H9 (cell line): ENCODE measurements around the gene PXK. TPM values are rescaled to one million over a fixed set of nuclear protein-coding genes. Genes with fewer than 3 reads are reported as not detected.

Experiments used
- DNase-seq: peaks from one replicate; pipeline ENCODE4 v3.0.0-alpha.2; 2017
- H2AFZ ChIP-seq: one replicate; pipeline ENCODE4 v1.6.1; 2013; ENCODE audit warnings: mild to moderate bottlenecking, low read length, control low read depth, moderate library complexity
- H2AK5ac ChIP-seq: 2 replicates; pipeline ENCODE4 v1.6.1; 2013; ENCODE audit warnings: low read length, control low read depth, mixed read lengths; ENCODE audit not compliant: insufficient read length
- H2BK120ac ChIP-seq: one replicate; pipeline ENCODE4 v1.6.1; 2013; ENCODE audit warnings: low read depth, mild to moderate bottlenecking, low read length, control low read depth, inconsistent platforms; ENCODE audit not compliant: poor library complexity, severe bottlenecking
- H2BK12ac ChIP-seq: 2 replicates; pipeline ENCODE4 v1.6.1; 2013; ENCODE audit warnings: low read length, control low read depth, mixed read lengths, low read depth; ENCODE audit not compliant: insufficient read length
- H2BK15ac ChIP-seq: 2 replicates; pipeline ENCODE4 v1.6.1; 2013; ENCODE audit warnings: low read depth, low read length, control low read depth
- H2BK20ac ChIP-seq: one replicate; pipeline ENCODE4 v1.6.1; 2013; ENCODE audit warnings: low read depth, mild to moderate bottlenecking, low read length, control low read depth, inconsistent platforms; ENCODE audit not compliant: poor library complexity, severe bottlenecking
- H2BK5ac ChIP-seq: 2 replicates; pipeline ENCODE4 v1.6.1; 2013; ENCODE audit warnings: low read length, control low read depth, mixed read lengths; ENCODE audit not compliant: insufficient read length
- H3K14ac ChIP-seq: 2 replicates; pipeline ENCODE4 v1.6.1; 2013; ENCODE audit warnings: low read length, control low read depth; ENCODE audit not compliant: insufficient read depth
- H3K18ac ChIP-seq: 2 replicates; pipeline ENCODE4 v1.6.1; 2013; ENCODE audit warnings: low read depth, mild to moderate bottlenecking, mixed read lengths, low read length, control low read depth; ENCODE audit not compliant: insufficient read length
- H3K23ac ChIP-seq: 2 replicates; pipeline ENCODE4 v1.6.1; 2013; ENCODE audit warnings: low read length, control low read depth, mixed read lengths, low read depth; ENCODE audit not compliant: insufficient read length
- H3K23me2 ChIP-seq: 2 replicates; pipeline ENCODE4 v1.6.1; 2013; ENCODE audit warnings: low read depth, mild to moderate bottlenecking, mixed read lengths, low read length, control low read depth; ENCODE audit not compliant: insufficient read length, poor library complexity, severe bottlenecking
- H3K27ac ChIP-seq: 2 replicates; pipeline ENCODE4 v1.5.1; 2013; ENCODE audit warnings: low read length, control low read depth, mixed read lengths, low read depth; ENCODE audit not compliant: insufficient read length
- H3K27me3 ChIP-seq: 2 replicates; pipeline ENCODE4 v1.6.1; 2013; ENCODE audit warnings: low read length, control low read depth, inconsistent platforms; ENCODE audit not compliant: insufficient read depth
- H3K4ac ChIP-seq: 2 replicates; pipeline ENCODE4 v1.6.1; 2013; ENCODE audit warnings: low read depth, mild to moderate bottlenecking, control low read depth, inconsistent platforms, low read length, moderate library complexity
- H3K4me1 ChIP-seq: 2 replicates; pipeline ENCODE4 v1.6.1; 2013; ENCODE audit warnings: low read length, control low read depth, inconsistent platforms; ENCODE audit not compliant: insufficient read depth
- H3K4me2 ChIP-seq: 2 replicates; pipeline ENCODE4 v1.6.1; 2013; ENCODE audit warnings: low read length, control low read depth, mixed read lengths; ENCODE audit not compliant: insufficient read length, insufficient read depth
- H3K56ac ChIP-seq: 2 replicates; pipeline ENCODE4 v1.6.1; 2013; ENCODE audit warnings: low read depth, mild to moderate bottlenecking, mixed read lengths, low read length, control low read depth; ENCODE audit not compliant: insufficient read length
- H3K79me1 ChIP-seq: 2 replicates; pipeline ENCODE4 v1.6.1; 2013; ENCODE audit warnings: low read depth, mild to moderate bottlenecking, moderate library complexity, low read length, control low read depth, inconsistent platforms; ENCODE audit not compliant: insufficient read depth, poor library complexity, severe bottlenecking
- H3K79me2 ChIP-seq: 2 replicates; pipeline ENCODE4 v1.6.1; 2013; ENCODE audit warnings: low read length, control low read depth, inconsistent platforms; ENCODE audit not compliant: insufficient read depth
- H3K9ac ChIP-seq: 2 replicates; pipeline ENCODE4 v1.6.1; 2013; ENCODE audit warnings: low read length, control low read depth, mixed read lengths; ENCODE audit not compliant: insufficient read length; ENCODE audit errors: extremely low read depth
- H3K9me3 ChIP-seq: one replicate; pipeline ENCODE4 v1.6.1; 2013; ENCODE audit warnings: low read depth, low read length, inconsistent platforms; ENCODE audit not compliant: control insufficient read depth
- H3T11ph ChIP-seq: one replicate; pipeline ENCODE4 v1.6.1; 2013; ENCODE audit warnings: mild to moderate bottlenecking, low read length, control low read depth, inconsistent platforms
- H4K20me1 ChIP-seq: one replicate; pipeline ENCODE4 v1.6.1; 2013; ENCODE audit not compliant: control insufficient read depth, insufficient read length, insufficient read depth
- H4K5ac ChIP-seq: 2 replicates; pipeline ENCODE4 v1.6.1; 2013; ENCODE audit warnings: low read depth, mild to moderate bottlenecking, mixed read lengths, low read length, control low read depth; ENCODE audit not compliant: insufficient read length
- H4K8ac ChIP-seq: replicated peaks from 2 replicates; pipeline ENCODE4 v1.6.1; 2013; ENCODE audit warnings: low read length, control low read depth, mixed read lengths, low read depth; ENCODE audit not compliant: insufficient read length
- H4K91ac ChIP-seq: 2 replicates; pipeline ENCODE4 v1.6.1; 2013; ENCODE audit warnings: low read depth, mild to moderate bottlenecking, moderate library complexity, mixed read lengths, low read length, control low read depth; ENCODE audit not compliant: insufficient read length
- H3K27ac Mint-ChIP-seq, 3 experiments: 2 replicates in 2 of 3; 3 replicates in 1 of 3; pipeline ENCODE4 v1.8.0; 2020 to 2021; ENCODE audit warnings: mixed read lengths in 3 of 3, mild to moderate bottlenecking in 1 of 3, moderate library complexity in 1 of 3
- H3K27me3 Mint-ChIP-seq: 2 replicates; pipeline ENCODE4 v1.8.0; 2021; ENCODE audit warnings: low read depth, mild to moderate bottlenecking, moderate library complexity, mixed read lengths
- H3K36me3 Mint-ChIP-seq, 3 experiments: 2 replicates in 2 of 3; 3 replicates in 1 of 3; pipeline ENCODE4 v1.8.0; 2020 to 2021; ENCODE audit warnings: low read depth in 3 of 3, mixed read lengths in 3 of 3; ENCODE audit not compliant: insufficient read depth in 1 of 3
- H3K4me1 Mint-ChIP-seq, 2 experiments: 2 replicates each; pipeline ENCODE4 v1.8.0; 2020; ENCODE audit warnings: mixed read lengths in 2 of 2
- H3K4me3 Mint-ChIP-seq, 2 experiments: 2 replicates in 1 of 2; 3 replicates in 1 of 2; pipeline ENCODE4 v1.8.0; 2020 to 2021; ENCODE audit warnings: mild to moderate bottlenecking in 2 of 2, mixed read lengths in 2 of 2, moderate library complexity in 1 of 2
- H3K9me3 Mint-ChIP-seq, 2 experiments: 2 replicates in 1 of 2; 3 replicates in 1 of 2; pipeline ENCODE4 v1.8.0; 2020; ENCODE audit warnings: mild to moderate bottlenecking in 2 of 2, mixed read lengths in 2 of 2, moderate library complexity in 1 of 2
- WGBS: extraction: QIAGEN DNeasy Blood & Tissue Kit; methylation state at CpG from one replicate; pipeline ENCODE4 v1.1.7; 2013; ENCODE audit warnings: missing lambda C conversion rate, low lambda C conversion rate, mixed read lengths; ENCODE audit not compliant: insufficient read length; ENCODE audit errors: extremely low coverage; 5-methylcytosine and 5-hydroxymethylcytosine counted together
- total RNA-seq: library from RNA; stranded (reverse); gene quantifications from 2 replicates; pipeline ENCODE4 v1.2.1, GENCODE V29; 2021
- TF ChIP-seq, protein P1 (sequence below): fragments of 200-600 bp; sonication (generic); conservative IDR thresholded peaks from 3 replicates; pipeline ENCODE4 v1.8.0; 2021; ENCODE audit warnings: antibody characterized with exemption, mild to moderate bottlenecking

PXK gene
- total RNA-seq, 1 experiment from 2014 or later, result 3.3 TPM

DNA sequence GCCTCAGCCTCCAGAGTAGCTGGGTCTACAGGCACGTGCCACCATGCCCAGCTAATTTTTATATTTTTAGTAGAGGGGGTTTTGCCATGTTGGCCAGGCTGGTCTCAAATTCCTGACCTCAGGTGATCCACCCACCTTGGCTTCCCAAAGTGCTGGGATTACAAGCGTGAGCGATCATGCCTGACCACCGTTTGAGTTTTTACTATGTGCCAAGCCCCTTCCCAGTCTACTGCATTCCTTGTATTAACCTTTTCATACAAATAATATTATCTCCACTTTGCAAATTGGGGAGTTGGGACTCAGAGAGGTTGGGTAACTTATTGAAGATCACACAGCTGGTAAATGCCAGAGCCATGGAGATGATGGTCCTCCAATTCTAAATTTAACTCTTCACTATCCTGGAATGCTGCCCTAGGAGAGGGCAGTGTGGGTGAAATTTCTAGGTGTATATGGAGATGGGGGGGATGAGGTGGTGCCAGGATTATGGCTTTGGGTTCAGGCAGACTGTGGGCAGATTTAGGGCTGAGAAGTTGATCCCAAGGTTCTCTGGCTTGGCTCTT lies 1.0 kb upstream of the PXK start:
- Histone ChIP-seq H2AK5ac (no peak overlapping the region), H3K79me1 (no peaks in the 10 kb centered on the region), H3K4ac (no peak overlapping the region), H3K23me2 (peaks cover 4% of the 10 kb centered on the region), H3K27me3 (no peaks in the 10 kb centered on the region; the same call in 1 of the 2 replicates), H3K4me1 (no peaks in the 10 kb centered on the region; the same call in 1 of the 2 replicates), H3K9me3 (no peaks in the 10 kb centered on the region), H2BK5ac (no peak overlapping the region), H2BK120ac (no peak overlapping the region), H4K8ac (no peak overlapping the region), H3K9ac (no peak overlapping the region), H3K23ac (no peak overlapping the region), H3K14ac (no peak overlapping the region), H2BK12ac (no peak overlapping the region), H3T11ph (no peak overlapping the region), H4K20me1 (no peaks in the 10 kb centered on the region), H3K18ac (no peak overlapping the region), H4K5ac (no peak overlapping the region), H2BK15ac (no peak overlapping the region), H4K91ac (no peak overlapping the region), H2AFZ (no peak overlapping the region), H3K56ac (no peak overlapping the region), H3K4me2 (no peak overlapping the region), H2BK20ac (no peak overlapping the region), H3K79me2 (no peaks in the 10 kb centered on the region), H3K27ac (no peak overlapping the region)
- no CpG with 5 or more reads among the region's 4 CpGs for WGBS
- Mint-ChIP-seq H3K36me3 (no peaks in the 10 kb centered on the region), H3K9me3 (no peaks in the 10 kb centered on the region), H3K27me3 (peaks cover 39% of the 10 kb centered on the region), H3K4me3 (peak overlapping the region; percentile 59 to 84; a peak in 4 of 5 replicates), H3K4me1 (peaks cover 10 to 26% of the 10 kb centered on the region in 2 experiments), H3K27ac (no peak overlapping the region)
- no peak for DNase-seq
- TF ChIP-seq, protein P1, sequence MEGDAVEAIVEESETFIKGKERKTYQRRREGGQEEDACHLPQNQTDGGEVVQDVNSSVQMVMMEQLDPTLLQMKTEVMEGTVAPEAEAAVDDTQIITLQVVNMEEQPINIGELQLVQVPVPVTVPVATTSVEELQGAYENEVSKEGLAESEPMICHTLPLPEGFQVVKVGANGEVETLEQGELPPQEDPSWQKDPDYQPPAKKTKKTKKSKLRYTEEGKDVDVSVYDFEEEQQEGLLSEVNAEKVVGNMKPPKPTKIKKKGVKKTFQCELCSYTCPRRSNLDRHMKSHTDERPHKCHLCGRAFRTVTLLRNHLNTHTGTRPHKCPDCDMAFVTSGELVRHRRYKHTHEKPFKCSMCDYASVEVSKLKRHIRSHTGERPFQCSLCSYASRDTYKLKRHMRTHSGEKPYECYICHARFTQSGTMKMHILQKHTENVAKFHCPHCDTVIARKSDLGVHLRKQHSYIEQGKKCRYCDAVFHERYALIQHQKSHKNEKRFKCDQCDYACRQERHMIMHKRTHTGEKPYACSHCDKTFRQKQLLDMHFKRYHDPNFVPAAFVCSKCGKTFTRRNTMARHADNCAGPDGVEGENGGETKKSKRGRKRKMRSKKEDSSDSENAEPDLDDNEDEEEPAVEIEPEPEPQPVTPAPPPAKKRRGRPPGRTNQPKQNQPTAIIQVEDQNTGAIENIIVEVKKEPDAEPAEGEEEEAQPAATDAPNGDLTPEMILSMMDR, result no peak
